ENCODE results near the gene OPN1SW.

The OPN1SW gene

DNA sequence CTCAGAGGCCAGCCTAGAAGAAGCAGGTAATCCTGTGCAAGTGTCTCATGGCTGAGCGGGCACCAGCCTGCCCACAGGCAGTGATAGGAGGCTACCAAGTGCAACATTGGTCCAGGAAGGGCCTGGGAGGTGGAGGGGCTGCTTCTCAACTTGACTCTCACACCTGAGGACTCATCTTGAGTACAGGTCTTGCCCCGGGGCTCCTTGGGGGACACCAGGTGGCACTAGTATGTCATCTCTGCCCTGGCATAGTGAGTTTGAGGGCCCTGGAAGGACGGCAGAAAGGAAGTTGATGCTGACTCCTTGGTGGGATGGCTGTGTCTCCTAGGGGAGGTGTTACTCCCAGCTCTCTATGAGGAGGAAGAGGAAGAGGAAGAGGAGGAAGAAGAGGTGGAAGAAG is 18.4 kb upstream of the OPN1SW start:
- no peak overlapping the region for H3K27ac ChIP-seq
- no peak for TF ChIP-seq ZFX (IDR thresholded peaks at IDR 0.05; ENCODE audit: borderline replicate concordance)
- TF ChIP-seq, protein P1, sequence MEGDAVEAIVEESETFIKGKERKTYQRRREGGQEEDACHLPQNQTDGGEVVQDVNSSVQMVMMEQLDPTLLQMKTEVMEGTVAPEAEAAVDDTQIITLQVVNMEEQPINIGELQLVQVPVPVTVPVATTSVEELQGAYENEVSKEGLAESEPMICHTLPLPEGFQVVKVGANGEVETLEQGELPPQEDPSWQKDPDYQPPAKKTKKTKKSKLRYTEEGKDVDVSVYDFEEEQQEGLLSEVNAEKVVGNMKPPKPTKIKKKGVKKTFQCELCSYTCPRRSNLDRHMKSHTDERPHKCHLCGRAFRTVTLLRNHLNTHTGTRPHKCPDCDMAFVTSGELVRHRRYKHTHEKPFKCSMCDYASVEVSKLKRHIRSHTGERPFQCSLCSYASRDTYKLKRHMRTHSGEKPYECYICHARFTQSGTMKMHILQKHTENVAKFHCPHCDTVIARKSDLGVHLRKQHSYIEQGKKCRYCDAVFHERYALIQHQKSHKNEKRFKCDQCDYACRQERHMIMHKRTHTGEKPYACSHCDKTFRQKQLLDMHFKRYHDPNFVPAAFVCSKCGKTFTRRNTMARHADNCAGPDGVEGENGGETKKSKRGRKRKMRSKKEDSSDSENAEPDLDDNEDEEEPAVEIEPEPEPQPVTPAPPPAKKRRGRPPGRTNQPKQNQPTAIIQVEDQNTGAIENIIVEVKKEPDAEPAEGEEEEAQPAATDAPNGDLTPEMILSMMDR (IDR thresholded peaks at IDR 0.05), result no peak

DNA sequence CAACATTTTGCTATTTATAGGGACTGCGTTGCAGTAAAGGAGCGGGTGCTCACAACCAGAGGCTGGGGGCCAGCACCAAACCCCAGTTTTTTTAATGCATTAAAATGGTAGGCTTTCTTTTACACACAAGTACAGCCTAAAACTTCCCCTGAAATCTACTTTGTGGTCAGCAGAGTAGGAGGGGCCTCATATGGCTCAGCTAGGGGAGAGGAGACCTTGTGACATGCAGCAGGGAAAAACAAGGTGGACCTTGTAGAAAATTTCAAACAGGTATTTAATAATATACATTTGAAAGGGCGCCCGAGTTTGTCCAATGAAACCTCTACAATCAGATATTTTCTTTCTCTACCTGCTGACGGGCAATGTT is 17.6 kb upstream of the OPN1SW start:
- no peak overlapping the region for H3K27ac ChIP-seq
- TF ChIP-seq, protein P1 (IDR thresholded peaks at IDR 0.05), result no peak
- no peak for TF ChIP-seq ZFX (IDR thresholded peaks at IDR 0.05; ENCODE audit: borderline replicate concordance)

DNA sequence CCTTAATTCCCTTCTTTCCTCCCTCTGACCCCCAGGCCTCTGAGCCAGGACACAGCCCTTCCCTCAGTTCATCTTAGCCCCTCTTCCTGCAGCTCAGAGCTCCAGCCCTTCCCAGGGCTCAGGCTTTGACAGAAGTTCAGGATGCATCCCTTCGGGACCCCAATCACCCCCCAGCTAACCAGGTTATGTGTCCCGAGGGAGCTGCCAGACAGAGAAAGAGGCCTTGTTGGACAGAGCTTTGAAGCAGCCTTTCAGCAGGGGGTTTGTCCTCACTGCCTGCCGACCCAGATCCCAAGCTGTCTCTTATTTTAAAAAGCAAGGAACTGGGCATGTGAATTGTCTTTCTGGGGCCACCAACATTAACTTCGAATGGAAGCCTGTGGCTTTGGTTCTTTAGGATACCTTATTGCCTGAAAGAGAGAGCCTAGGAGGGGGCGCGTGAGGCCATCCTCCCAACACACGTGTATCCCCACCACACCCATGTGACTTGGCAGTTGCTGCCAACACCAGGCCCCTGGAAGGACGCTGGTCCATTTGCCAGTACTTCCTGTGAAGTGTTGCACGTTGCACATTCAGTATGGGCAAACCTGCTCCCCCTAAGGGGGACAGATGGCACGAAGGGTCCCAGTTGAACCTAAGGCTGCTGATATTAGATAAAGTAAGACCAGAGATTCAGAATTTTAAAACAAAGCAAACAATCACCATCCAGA is 17.0 kb upstream of the OPN1SW start:
- TF ChIP-seq, protein P1 (IDR thresholded peaks at IDR 0.05), result no peak
- H3K27ac ChIP-seq, result no peak overlapping the region

- TF ChIP-seq, protein P1 (IDR thresholded peaks at IDR 0.05), result no peak
- no peak for TF ChIP-seq ZFX (IDR thresholded peaks at IDR 0.05; ENCODE audit: borderline replicate concordance)
- no peak overlapping the region for H3K27ac ChIP-seq
Measured at GRCh38 chr7:128791972-128792327, 16.4 kb upstream of the OPN1SW start.

DNA sequence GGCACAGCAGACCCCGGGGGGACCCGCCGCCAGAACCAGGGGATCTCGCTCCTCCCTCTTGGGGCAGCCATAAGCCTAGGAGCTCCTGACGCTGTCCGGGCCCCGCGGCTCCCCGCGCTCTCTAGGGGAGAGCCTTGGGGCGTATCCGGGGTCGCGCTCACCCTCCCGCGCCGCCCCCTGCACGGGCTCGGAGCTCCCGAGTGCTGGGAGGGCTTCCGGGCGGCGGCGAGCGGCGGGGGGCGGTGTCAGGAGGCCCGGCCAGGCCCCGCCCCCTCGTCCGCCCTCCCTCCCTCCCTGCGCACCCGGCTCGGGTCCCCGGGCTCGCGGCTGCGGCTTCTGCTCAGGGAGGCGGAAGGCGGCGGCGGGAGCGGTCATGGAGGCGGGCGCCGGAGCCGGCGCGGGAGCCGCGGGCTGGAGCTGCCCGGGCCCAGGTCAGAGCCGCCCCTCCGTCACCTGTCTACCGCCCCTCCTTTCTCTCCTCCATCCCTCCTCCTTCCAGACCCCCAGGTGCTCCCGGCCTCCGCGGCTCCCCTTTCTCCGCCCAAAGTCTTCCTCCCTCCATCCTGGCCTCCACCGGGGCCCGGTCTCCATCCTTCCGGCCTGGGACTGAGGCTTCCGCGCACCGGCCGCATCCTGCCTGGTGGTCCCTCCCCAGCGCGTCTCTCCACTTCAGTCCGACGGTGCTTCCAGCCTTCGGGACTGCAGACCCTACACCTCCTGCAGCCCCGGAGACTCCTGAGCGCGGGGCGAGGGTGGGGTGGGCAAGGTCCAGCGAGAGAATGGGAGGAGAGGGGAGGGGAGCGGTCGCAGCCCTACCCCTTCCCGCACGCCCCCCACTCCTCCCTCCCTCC is 15.8 kb upstream of the OPN1SW start, which contains the start of gene CCDC136:
TSS of gene CCDC136 (plus strand) at position 848 of the 851 bp plus-strand sequence. CDS start 444 bp downstream, outside the sequence.
- H3K27ac ChIP-seq, result no peak within 1 kb of the TSS; the same call in 1 of the 2 replicates
- TF ChIP-seq, protein P1 (IDR thresholded peaks at IDR 0.05), result no peak
- no peak for TF ChIP-seq ZFX (IDR thresholded peaks at IDR 0.05; ENCODE audit: borderline replicate concordance)

DNA sequence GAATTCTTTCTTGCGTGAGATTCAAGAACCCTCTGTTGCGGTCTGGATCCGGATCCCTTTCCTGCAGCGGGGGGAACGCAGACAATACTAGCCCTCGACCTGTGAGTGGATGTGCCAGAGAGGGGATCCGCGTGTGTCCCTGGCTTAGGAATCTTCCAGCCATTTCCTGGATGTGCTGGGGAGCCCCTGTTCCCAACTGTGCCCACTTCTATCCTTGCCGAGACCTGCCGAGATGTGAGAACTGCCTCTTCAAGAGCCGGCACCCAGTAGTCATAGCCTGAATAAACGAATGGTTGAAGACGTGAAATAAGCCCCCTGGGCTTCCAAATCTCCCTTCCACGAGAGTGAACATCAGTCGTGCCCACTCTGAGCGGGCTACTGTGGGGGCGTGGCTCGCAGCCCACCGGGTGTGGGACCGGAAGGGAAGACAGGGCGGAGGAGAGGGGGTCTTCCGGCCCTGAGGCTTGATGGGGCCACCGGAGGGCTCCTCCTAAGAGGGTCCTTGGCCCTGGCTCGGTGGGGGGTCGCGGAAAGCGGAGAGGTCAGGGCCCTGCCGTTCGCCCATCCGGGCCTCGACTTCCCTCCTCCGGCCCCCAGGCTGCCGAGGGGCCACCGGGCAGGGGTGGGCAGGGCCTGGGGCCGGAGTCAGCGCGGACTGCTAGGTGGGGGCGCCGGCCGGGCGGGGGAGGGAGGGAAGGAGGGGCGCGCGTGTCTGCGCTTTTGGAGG is 14.9 kb upstream of the OPN1SW start:
- TF ChIP-seq ZFX (IDR thresholded peaks at IDR 0.05; ENCODE audit: borderline replicate concordance), result no peak
- TF ChIP-seq, protein P1 (IDR thresholded peaks at IDR 0.05), result no peak
- H3K27ac ChIP-seq, result no peak overlapping the region; the same call in 1 of the 2 replicates

Data from 22Rv1 (cell line).